M059J (cell line): ENCODE results near the gene CCNY. TPM values are rescaled to one million over a fixed set of nuclear protein-coding genes. Genes with fewer than 3 reads are reported as not detected.

ENCODE experiments used
- DNase-seq: peaks from one replicate; pipeline ENCODE4 v3.0.0-alpha.2; 2012; ENCODE audit warnings: low read depth
- total RNA-seq: library from RNA; depleted of rRNA; stranded (reverse); fragments of >200 nt; shearing (Covaris generic); gene quantifications from 2 replicates; pipeline ENCODE4 v1.2.3, GENCODE V29; 2014

The CCNY gene
- total RNA-seq, 1 experiment from 2014 or later: 20.8 TPM

DNA sequence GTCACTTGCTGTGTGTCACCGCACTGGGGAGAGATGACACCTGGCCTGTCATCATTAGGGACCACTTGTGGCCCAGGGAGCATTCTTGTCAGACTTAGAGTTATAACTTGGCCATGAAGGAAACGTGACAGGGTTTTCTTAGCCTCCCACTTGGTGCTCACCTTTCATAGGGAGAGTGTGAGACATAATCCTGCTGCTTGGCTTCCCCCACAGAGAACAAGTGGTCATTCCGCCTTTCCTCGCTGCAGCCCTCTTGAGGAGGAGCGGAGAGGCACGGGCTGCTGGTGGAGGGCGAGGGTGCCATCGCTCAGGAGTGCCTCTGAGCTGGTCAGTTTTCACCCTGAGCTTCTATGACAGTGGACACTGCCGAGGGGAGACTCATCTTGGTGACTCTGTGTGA lies 143.8 kb downstream of the CCNY start:
- no peak for DNase-seq

DNA sequence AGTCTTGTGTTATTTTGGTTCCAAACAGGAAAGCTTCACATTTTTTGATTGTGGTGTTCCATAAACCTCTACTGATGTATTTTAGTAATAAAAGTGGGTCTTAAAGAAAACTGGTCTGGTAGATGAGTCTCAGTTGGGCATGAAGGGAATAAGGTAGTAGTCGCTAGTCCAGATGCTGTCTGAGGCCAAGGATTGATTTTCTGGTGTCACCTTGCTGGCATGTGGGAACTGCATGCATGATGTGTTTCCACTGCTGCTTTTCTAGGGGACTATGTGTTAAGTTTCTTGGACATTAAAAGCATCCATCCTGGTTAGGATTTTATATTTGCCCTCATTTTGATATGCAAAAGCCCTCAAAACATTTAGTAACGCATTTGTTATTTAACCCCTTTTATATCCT lies 145.1 kb downstream of the CCNY start:
- no peak for DNase-seq

DNA sequence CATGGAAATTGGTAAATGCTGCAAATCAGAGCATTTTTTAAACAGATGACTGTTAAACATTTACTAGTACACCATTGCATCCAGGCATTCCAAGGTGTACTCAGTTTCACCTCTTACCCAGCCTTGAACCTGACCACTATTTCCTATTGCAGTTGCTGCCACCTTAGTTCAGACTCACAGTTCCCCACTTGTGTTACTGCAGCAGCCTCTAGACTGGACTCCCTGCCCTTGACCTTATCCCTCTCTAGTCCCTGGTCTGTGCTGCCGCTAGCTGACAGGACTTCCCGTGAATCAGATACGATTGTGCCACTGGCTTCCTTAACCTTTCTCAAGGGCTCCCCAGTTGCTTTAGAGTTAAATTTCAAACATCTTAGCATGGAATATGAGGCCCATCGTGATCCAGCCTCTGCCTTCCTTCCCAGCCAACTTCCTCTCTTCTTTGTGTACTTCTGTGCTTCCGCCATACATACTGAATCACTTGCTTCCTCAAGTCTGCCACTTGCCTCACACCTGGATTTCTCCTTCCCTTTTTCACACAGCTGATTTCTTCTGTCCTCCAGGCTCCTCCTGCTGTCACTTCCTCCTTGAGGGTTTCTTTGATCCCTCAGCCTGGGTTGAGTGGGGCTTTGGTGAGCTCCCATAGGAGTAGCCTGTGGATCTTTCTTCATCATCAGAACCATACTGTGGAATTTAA lies 150.1 kb downstream of the CCNY start:
- no peak for DNase-seq

DNA sequence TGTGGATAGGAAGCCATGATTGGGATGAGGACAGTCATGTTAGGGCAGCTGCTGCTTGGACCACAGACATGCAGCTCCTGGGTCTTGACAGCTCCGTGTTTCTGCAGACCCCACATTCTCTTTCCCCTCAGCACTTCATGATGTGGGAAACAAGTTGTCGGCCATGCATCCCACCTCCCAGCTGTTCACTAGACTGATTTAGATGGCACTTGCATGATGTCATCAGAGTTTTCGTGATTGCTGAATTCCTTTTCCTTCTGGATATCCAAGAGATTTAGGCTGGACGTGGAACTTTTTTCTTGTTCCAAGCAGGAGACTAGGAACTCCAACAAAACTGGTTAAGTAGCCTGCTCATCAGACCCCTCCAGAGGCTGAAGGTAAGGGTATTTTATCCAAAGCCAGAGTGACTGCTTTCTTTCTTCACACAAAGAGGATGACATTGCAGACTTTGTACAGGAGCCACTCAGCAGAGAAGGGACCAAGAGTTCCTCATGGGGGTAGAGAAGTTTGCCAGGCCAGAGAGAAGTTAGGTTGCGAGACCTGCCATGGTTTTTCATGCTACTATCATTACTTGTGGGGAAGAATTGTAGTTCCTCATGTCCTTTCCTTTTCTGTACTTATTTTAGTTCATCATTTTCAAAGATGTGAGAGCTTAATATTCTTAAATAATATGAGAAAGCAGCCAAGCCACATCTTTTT lies 151.2 kb downstream of the CCNY start:
- no peak for DNase-seq

DNA sequence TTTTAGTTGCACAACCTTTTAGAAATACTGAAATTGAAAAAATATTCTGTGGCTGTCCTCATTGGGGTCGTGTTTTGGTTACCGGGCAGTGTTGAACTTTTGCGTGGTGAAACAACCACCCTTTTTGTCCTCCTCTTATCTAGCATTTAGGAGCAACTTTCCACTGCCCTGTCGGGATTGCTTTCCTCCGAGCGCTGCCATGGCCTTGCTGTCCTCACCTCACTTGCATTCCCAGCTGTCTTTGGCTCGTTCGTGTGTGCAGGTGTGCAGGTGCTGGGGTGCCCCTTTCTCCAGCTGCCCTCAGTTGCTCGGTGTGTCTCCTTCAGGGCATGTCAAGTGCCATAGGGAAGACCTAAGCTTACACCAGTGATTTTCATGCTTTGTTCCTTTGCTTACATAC lies 151.9 kb downstream of the CCNY start:
- no peak for DNase-seq

DNA sequence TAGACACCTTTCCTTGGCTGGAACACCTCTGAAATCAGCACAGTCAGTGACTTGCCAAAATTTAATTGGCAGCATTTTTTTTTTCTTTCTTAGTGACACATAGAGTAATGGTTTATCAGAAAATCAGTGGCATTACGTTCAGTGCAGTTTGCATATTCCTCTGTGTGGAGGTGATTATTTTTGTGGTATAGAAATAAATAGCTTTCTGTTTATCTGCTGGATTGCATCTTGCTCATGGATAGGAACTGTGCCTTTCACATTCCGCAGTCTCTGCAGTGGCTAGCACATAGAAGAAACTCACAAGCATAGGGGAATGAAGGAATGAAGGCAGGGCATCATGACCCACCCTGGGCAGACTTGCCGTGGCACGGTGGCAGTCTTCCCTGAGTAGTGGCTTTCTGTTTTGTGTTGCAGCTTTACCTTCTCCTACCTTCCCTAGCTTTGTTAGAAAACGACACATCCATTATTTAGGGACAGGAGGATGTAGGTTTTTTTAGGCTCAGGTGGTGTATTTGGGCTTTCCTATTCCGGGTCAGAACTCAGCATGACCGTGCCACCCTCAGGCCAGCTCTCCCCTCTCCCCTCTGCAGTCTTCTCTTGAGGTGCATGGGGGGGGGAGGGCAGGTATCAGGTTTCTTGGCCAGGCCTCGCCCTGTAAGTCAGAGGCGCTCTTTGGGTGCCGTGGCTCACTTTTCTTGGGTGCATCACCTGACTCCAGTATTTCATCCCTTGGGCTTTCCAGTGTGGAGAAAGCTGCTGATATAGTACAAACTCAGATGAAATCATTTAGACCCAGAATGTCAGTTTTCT lies 156.3 kb downstream of the CCNY start:
- no peak for DNase-seq

DNA sequence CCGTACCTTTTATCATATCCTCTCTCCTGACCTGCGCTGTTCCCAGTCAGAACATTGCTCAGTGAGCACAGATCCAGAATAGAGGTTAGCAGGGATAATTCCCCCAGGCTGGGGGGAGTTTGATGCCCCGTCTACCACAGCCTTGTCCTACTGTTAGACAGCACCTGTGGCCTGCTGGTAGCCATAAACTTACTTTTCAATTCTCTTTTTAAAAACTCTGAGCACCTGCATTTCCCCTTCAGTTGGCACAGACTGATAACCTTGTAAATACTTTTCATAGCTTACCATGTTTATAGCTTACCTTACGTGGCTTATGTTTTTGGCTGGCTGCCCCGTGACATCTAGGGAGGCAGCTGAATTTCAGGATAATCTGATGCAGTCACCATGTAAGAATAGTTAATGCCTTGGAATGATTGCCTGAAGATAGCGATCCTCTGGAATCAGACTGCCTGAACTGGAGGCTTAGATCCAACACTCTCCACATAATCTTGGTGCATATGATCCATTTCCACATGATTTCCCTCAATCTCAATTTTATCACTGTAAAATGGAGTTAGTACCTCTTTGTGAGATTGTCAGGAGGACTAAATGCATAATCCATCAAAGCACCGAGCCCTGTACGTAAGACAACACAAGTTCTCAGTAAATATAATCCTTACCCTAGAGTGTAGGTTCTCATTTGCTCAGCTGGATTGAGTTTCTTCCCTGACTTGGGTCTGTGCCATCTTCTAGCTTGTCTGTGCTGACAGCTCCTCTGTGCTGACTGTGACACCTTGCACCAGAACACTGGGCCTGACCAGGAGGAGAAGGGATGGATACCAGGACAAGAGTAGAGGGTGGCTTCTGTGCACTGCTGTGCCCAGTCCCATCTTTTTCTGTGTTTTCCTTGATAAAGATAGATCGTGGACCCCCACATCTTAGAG lies 157.1 kb downstream of the CCNY start:
- DNase-seq: peak; percentile 46

DNA sequence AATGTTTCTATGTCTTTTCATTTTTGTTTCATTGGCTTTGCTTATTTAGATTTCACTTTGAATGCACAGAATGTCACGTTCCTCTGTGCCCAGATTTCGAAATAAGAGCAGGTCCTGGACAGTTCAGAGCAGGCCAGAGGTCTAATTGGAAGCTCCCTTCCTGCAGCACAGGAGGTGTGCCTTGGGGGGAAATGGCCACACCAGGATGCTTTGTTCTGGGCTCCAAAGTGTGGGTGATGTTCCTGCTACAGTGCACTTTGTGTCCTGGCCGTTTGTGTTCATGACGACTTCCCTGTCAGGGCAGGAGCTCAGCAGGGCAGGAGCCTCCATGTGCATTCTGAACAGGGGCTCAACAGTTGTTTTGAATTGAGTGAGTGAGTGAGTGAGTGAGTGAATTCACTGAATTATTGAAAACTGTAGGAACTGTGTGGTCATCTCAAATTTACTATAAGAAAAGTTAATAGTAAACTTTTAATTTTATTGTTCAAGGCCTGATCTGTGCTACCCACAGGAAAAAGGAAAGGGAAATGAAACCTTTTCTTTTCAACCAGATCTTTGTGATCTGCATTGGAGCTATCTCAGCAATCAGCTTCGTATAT lies 159.3 kb downstream of the CCNY start:
- DNase-seq: no peak

DNA sequence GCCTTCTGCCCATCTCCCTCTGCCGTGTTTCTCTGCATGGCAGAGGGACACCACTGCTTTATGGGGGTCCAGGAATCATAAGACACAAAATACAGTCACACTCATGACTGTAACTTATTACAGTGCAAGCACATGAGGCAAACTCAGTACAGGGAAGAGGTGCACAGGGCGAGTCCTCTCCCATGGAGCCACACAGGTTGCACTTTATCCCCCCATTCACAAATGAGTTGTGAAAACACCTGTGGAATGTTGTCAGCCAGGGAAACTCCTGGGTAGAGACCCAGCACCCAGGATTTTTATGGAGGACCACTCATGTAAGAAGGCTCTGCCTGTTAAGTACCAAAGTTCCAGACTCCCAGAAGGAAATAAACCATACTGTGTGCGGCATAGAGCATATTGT lies 161.6 kb downstream of the CCNY start:
- no peak for DNase-seq

DNA sequence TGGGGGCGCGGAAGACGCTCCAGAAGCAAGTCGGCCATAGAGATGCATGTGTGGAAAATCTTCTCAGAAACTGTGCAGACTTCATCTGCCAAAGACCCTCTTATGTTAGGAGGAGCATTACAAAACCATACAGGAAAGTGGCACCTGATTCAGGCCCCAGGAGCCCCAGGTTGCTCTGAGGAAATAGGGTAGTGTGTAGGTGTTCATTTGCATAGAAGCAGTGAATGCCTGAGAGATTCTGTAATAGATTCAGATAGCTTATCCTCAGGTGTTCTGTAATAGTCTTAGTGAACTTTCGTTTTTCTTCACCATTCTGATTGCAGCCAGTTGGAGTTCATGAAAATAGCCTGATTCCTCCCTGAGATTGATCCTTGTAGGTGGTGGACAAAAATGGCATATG lies 162.4 kb downstream of the CCNY start:
- no peak for DNase-seq

DNA sequence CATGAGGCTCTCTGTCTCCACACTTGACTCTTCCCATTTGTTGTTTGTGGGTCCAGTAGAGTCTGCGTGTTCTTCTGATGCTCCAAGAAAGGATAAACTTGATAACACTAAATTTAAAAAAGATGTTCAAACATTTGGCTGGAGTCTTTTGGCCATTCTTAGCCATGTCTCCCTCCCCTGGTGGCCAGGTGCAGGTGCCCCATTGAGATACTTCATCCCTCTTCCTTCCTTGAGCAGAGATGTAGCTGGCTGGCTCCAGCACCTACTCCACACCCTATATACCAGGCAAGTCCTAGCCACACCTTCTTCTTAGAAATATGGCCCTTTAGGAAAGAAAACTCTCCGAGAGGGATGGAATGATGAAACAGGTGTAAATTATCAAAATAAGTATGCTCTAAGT lies 165.6 kb downstream of the CCNY start:
- DNase-seq: no peak

DNA sequence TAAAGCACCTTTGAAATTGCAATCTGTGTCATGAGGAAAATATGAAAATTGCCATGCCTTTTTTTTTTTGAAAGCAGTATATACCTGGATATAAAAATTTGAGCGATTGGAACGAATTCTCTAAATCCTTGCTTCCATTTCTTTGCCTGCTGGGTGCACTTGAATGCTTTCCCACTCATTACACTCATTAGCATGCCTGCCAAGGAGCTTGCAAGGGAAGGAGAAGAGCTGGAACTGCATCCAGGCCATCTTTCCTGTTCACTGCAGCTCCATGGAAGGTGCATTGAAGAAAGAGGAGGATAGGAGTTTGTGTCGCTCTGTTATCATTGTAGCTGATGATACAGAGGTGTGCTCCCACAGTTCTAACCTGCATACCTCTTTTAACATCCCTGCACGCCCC lies 166.4 kb downstream of the CCNY start:
- no peak for DNase-seq

DNA sequence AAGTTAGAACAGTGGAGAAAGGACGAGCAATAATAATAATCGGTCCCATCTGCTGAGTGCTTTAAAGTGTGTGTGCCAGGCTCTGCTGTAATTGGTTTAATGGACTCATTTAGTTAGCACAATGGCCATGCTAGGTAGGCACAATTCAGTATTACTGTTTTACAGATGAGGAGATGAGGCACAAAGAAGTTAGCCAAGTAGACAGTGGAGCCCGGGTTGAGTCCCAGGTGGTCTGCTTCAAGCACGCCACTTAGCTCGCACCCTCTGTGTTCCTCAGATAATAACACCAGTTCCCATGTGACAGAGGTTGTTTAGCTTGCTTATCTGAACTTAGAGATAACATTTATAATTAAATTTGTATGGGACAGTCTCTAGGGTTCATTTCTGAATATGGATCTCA lies 167.3 kb downstream of the CCNY start:
- DNase-seq: no peak

DNA sequence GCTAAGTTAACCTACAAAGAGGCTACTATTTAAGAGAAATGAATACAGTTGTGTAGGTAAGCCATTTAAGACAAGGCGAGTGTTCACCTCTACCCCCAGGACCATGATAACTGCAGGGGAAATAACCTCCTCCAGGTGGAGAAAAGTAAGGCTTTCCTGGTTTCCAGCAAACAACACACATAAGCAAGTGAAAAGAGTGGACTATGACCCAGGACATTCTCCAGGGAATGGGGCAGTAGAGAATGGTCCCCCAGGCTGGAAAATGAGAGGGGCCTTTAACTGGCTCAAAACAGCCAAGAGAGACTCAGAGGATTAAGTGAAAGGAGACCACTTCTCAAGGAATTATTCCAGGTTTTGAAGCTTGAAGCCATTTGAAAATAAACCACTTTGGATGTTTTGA lies 167.8 kb downstream of the CCNY start:
- DNase-seq: no peak

DNA sequence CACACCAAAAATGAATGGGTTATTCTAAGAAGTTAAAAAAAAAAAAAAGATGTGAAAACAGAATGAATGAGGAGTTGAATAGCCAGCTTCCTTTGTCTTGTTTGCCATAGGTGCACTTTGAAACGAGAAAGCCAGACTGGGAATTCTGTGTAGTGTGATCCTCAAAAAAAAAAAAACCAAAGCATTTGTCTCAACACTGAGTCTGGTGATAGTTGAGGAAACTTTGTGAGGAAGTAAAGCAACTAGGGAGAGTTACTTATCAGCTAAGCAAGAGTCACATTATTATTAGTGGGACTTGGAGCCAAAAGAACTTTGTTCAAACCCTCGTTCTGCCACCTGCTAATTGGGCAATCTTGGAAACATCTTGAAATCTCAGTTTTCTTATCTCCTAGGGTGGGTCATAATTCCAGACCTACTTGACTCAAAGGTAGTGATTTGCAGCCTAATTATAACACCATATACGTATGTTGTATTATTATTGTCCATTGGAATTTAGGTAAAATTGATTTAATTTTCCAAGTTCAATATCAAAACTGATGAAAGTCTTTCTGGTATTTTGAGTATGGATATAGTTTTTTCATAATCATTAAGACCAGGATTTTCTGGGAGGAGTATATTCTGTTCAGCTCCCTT lies 169.0 kb downstream of the CCNY start:
- no peak for DNase-seq

DNA sequence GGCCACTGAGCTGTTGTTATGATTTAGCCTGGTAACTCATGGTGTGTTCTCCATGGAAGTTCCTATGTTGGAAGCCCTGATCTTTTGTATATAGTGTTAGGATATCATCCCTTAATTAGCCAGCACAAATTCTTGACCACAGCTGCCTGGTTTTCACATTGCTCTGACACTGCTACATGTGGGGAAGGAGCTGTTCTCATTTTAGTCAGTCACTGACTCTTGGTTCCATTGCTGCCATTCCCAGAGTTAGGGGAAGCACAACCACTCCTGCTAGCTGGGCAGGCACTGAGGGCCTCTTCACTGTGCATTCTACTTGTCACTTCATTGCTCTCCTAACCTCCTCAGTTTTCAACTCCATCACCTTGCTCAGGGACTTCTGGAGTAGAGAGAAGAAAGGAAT lies 170.4 kb downstream of the CCNY start:
- no peak for DNase-seq

DNA sequence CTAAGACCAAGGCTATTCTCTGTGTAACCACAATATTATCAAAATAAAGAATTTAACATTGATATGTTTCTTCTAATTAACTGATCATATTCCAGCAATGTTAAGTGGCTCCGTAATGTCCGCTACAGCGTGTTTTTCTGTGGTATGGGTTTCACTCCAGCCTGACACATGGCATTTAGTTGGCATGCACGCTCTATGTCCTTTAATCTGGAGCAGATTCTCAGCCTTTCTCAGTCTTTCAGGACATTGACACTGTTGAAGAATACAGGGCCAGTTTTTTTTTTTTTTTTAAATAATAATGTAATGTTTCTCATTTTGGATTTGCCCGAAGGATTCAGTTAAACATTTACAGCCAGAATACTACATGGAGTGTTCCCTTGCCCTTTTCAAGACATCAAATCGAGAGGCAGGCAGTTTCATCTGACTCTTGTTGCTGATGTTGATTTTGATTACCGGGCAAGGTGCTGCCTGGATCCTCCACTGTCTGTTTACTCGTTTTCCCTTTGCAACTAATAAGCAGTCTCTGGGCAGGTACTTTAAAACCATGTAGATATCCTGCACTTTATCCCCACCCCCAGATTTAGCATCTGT lies 171.3 kb downstream of the CCNY start:
- no peak for DNase-seq

DNA sequence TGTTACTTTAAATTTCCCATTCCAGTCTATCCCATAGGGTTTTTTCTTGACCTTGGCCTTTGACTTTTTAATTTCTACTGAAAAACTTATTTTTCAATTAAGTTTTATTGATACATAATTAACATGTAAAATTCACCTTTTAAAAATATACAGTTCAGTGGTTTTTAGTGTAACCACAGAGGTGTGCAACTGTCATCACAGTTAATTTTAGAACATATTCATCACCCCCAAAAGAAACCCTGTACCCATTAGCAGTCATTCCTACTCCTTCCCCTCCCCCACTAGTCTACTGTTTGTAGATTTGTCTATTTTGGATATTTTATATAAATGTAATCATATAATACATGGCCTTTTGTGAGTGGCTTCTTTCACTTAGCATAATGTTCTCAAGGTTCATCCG lies 172.3 kb downstream of the CCNY start:
- DNase-seq: no peak

DNA sequence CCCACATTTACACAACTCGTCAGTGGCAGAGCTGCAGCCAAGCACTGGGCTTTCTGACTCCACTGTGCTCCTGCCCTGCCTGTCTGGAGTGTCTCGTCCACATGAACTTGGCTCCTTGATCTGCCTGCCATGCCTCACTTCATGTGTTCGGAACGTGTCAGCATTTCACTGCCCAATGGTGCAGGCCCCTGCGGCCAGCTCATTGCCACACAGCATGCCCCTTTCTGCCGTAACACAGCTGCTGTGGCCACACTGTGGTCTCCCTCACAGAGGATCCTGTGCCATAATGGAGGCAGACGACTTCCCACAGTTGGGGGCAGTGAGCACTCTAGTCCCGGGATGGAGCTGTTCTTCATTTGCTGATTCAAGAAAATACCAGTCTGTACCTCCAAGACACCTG lies 174.6 kb downstream of the CCNY start:
- no peak for DNase-seq

DNA sequence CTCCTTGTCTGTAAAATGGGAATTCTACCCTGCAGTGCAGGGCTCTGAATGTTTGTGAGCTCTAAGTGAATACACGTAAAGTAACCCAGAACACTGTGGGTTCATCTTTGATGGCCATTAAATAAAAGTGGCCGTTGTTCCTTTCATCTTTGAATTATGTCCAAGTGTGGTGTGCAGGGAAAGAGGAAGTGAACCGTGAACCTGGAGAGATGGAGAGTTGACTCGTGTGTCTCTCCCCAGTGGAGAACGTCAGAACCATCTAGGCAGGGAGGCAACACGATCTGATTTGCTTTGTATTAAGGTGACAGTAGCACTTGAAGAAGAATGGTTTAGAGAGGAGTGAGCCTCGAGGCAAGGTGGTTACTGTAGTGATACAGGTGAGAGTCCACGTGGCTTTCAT lies 175.3 kb downstream of the CCNY start:
- no peak for DNase-seq
